HepG2 (cell line): ENCODE results near the gene KCTD21. TPM values are rescaled to one million over a fixed set of nuclear protein-coding genes. Genes with fewer than 3 reads are reported as not detected.
A peak's percentile ranks its signal among the peaks of the same experiment; 100 is the strongest.

ENCODE experiments used
- DR1 ChIP-seq: sonication (generic); formaldehyde crosslinking; IDR thresholded peaks from 2 replicates; pipeline ENCODE4 v1.8.0; 2021; ENCODE audit warnings: mild to moderate bottlenecking, missing genetic modification reagents, inconsistent platforms
- MTF1 ChIP-seq: sonication (generic); formaldehyde crosslinking; IDR thresholded peaks from 2 replicates; pipeline ENCODE4 v1.5.0; 2020; ENCODE audit warnings: missing genetic modification reagents
- RBM39 ChIP-seq: fragments of 200-400 bp; formaldehyde crosslinking; IDR thresholded peaks from one replicate; pipeline ENCODE4 v1.6.1; 2018; ENCODE audit warnings: antibody characterized with exemption, mild to moderate bottlenecking, low read depth, low read length; ENCODE audit not compliant: poor library complexity, severe bottlenecking
- SOX5 ChIP-seq: IDR thresholded peaks from 2 replicates; pipeline ENCODE4 v1.6.1; 2016; ENCODE audit warnings: borderline replicate concordance
- STAT5B ChIP-seq: sonication (generic); formaldehyde crosslinking; IDR thresholded peaks from 2 replicates; pipeline ENCODE4 v1.4.0; 2020; ENCODE audit warnings: missing genetic modification reagents
- U2AF1 ChIP-seq: fragments of 200-400 bp; formaldehyde crosslinking; optimal IDR thresholded peaks from 2 replicates; pipeline ENCODE3; 2017; ENCODE audit warnings: mild to moderate bottlenecking, low read depth, low read length
- ZFP90 ChIP-seq: sonication (generic); formaldehyde crosslinking; IDR thresholded peaks from 2 replicates; pipeline ENCODE4 v1.8.0; 2022; ENCODE audit warnings: missing genetic modification reagents, mild to moderate bottlenecking, inconsistent platforms, borderline replicate concordance
- ZNF446 ChIP-seq: sonication (generic); formaldehyde crosslinking; IDR thresholded peaks from 2 replicates; pipeline ENCODE4 v1.5.0; 2020; ENCODE audit warnings: mild to moderate bottlenecking, missing genetic modification reagents
- ZNF564 ChIP-seq: sonication (generic); formaldehyde crosslinking; IDR thresholded peaks from 2 replicates; pipeline ENCODE4 v1.8.1; 2023; ENCODE audit warnings: mild to moderate bottlenecking, missing genetic modification reagents
- ZNF816 ChIP-seq: sonication (generic); formaldehyde crosslinking; IDR thresholded peaks from 2 replicates; pipeline ENCODE4 v1.8.0; 2022; ENCODE audit warnings: missing genetic modification reagents, mild to moderate bottlenecking, borderline replicate concordance
- polyA plus RNA-seq, 8 experiments: library from polyadenylated mRNA; depleted of rRNA in 3 of 8; stranded (reverse) in 7 of 8; unstranded in 1 of 8; fragments of >200 nt; fragmentation: Illumina TruSeq in 4 of 8; extraction: Trizol in 4 of 8; gene quantifications; 2 replicates each; pipeline versions ENCODE4 v1.2.1 to v1.2.3, GENCODE V29; 2011 to 2016; ENCODE audit warnings: low read depth in 4 of 8, missing spikeins in 1 of 8, mixed read lengths in 1 of 8; ENCODE audit not compliant: insufficient read depth in 1 of 8
- total RNA-seq, 5 experiments: library from RNA; depleted of rRNA; stranded (reverse); fragments of >200 nt; fragmentation: Illumina TruSeq; extraction: Trizol; gene quantifications; 2 replicates each; pipeline ENCODE4 v1.2.3, GENCODE V29; 2016; ENCODE audit warnings: low read depth in 1 of 5
- TF ChIP-seq, protein P1 (sequence below): sonication (generic); formaldehyde crosslinking; IDR thresholded peaks from 2 replicates; pipeline ENCODE4 v1.4.0; 2020; ENCODE audit warnings: missing genetic modification reagents, borderline replicate concordance
- TF ChIP-seq, protein P2 (sequence below): sonication (generic); formaldehyde crosslinking; IDR thresholded peaks from 2 replicates; pipeline ENCODE4 v1.8.0; 2022; ENCODE audit warnings: missing genetic modification reagents, mild to moderate bottlenecking, borderline replicate concordance
- TF ChIP-seq, protein P3 (sequence below): sonication (generic); formaldehyde crosslinking; IDR thresholded peaks from 2 replicates; pipeline ENCODE4 v1.4.0; 2020; ENCODE audit warnings: missing genetic modification reagents
- TF ChIP-seq, protein P4 (sequence below): sonication (generic); formaldehyde crosslinking; IDR thresholded peaks from 2 replicates; pipeline ENCODE4 v1.5.0; 2020; ENCODE audit warnings: missing genetic modification reagents
- TF ChIP-seq, protein P5 (sequence below): sonication (generic); formaldehyde crosslinking; IDR thresholded peaks from 2 replicates; pipeline ENCODE4 v1.9.0; 2022; ENCODE audit warnings: low read depth, missing genetic modification reagents
- TF ChIP-seq, protein P6 (sequence below): sonication (generic); formaldehyde crosslinking; IDR thresholded peaks from 2 replicates; pipeline ENCODE4 v1.5.0; 2020; ENCODE audit warnings: missing genetic modification reagents

Gene KCTD21
- total and polyA plus RNA-seq, 2 of the 13 experiments (the other 11 are each of a cell fraction or from before 2014, with no cell fraction given) = 3.1 to 13.5 TPM

DNA sequence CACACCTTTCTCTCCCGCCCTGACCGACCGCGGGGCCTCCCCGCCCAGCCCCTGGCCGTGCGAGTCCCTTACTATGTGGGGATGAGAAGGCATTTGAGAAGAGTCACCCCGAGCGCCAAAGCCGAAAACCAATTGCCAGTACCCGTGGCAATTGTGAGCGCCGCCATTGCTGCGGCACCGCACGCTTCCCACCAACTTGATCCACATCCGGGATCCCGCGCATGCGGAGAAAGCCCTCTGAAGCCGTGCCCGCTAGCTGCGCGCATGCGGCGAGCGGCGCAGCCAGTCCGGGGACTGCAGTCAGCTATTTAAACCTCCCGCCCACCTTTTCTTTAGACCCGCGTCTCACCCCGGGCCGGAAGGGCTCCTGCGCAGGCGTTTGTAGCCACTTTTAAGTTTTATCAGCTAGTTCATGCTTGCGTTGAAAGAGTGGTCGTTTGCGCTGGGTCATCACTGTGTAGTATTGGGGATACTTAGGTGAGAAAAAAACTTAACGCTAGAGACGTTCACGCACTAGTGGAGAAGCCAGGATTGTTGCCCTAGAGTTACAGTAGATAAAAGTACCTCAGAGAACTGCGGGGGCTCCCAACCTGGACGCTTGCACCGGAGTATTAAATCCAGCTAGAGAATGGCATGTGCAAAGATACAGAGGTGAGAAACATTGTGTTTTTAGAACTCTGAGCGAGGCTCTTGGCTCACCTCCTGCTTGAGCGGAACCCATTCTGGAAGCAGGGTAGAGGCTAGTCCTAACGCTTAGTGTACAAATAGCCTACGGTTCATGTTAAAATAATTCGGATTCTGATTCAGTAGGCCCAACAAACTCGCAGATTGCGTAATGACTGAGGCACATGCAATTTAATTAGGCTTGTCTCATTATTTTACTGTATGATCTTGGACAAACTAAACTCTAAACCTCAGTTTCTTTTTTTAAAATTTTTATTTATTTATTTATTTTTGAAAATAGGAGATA, 48.7 kb downstream of the KCTD21 start, which contains the start of gene ALG8 (continued):
- TF ChIP-seq RBM39 (peak; percentile 55), ZNF564 (CRISPR knock-in tag) (peak; percentile 40; the same call in 1 of the 2 replicates), ZNF446 (CRISPR knock-in tag) (no peak), STAT5B (CRISPR knock-in tag) (no peak; the same call in 1 of the 2 replicates), ZFP90 (CRISPR knock-in tag) (peak; percentile 75; the same call in 1 of the 2 replicates), U2AF1 (no peak), ZNF816 (CRISPR knock-in tag) (no peak; the same call in 1 of the 2 replicates), DR1 (CRISPR knock-in tag) (peak; percentile 90), MTF1 (CRISPR knock-in tag) (peak; percentile 81; the same call in 1 of the 2 replicates), SOX5 (CRISPR knock-in tag) (peak; percentile 58; the same call in 1 of the 2 replicates)
- TF ChIP-seq, protein P1, sequence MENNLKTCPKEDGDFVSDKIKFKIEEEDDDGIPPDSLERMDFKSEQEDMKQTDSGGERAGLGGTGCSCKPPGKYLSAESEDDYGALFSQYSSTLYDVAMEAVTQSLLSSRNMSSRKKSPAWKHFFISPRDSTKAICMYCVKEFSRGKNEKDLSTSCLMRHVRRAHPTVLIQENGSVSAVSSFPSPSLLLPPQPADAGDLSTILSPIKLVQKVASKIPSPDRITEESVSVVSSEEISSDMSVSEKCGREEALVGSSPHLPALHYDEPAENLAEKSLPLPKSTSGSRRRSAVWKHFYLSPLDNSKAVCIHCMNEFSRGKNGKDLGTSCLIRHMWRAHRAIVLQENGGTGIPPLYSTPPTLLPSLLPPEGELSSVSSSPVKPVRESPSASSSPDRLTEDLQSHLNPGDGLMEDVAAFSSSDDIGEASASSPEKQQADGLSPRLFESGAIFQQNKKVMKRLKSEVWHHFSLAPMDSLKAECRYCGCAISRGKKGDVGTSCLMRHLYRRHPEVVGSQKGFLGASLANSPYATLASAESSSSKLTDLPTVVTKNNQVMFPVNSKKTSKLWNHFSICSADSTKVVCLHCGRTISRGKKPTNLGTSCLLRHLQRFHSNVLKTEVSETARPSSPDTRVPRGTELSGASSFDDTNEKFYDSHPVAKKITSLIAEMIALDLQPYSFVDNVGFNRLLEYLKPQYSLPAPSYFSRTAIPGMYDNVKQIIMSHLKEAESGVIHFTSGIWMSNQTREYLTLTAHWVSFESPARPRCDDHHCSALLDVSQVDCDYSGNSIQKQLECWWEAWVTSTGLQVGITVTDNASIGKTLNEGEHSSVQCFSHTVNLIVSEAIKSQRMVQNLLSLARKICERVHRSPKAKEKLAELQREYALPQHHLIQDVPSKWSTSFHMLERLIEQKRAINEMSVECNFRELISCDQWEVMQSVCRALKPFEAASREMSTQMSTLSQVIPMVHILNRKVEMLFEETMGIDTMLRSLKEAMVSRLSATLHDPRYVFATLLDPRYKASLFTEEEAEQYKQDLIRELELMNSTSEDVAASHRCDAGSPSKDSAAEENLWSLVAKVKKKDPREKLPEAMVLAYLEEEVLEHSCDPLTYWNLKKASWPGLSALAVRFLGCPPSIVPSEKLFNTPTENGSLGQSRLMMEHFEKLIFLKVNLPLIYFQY (CRISPR knock-in tag) = peak; percentile 42; the same call in 1 of the 2 replicates
- TF ChIP-seq, protein P2, sequence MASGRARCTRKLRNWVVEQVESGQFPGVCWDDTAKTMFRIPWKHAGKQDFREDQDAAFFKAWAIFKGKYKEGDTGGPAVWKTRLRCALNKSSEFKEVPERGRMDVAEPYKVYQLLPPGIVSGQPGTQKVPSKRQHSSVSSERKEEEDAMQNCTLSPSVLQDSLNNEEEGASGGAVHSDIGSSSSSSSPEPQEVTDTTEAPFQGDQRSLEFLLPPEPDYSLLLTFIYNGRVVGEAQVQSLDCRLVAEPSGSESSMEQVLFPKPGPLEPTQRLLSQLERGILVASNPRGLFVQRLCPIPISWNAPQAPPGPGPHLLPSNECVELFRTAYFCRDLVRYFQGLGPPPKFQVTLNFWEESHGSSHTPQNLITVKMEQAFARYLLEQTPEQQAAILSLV (CRISPR knock-in tag) = no peak
- TF ChIP-seq, protein P3, sequence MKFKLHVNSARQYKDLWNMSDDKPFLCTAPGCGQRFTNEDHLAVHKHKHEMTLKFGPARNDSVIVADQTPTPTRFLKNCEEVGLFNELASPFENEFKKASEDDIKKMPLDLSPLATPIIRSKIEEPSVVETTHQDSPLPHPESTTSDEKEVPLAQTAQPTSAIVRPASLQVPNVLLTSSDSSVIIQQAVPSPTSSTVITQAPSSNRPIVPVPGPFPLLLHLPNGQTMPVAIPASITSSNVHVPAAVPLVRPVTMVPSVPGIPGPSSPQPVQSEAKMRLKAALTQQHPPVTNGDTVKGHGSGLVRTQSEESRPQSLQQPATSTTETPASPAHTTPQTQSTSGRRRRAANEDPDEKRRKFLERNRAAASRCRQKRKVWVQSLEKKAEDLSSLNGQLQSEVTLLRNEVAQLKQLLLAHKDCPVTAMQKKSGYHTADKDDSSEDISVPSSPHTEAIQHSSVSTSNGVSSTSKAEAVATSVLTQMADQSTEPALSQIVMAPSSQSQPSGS (CRISPR knock-in tag) = 0 out of 2 replicates have a peak, but pooled peaks have one; percentile 42
- TF ChIP-seq, protein P4, sequence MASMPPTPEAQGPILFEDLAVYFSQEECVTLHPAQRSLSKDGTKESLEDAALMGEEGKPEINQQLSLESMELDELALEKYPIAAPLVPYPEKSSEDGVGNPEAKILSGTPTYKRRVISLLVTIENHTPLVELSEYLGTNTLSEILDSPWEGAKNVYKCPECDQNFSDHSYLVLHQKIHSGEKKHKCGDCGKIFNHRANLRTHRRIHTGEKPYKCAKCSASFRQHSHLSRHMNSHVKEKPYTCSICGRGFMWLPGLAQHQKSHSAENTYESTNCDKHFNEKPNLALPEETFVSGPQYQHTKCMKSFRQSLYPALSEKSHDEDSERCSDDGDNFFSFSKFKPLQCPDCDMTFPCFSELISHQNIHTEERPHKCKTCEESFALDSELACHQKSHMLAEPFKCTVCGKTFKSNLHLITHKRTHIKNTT (CRISPR knock-in tag) = 0 out of 2 replicates have a peak, but pooled peaks have one; percentile 54
- TF ChIP-seq, protein P5, sequence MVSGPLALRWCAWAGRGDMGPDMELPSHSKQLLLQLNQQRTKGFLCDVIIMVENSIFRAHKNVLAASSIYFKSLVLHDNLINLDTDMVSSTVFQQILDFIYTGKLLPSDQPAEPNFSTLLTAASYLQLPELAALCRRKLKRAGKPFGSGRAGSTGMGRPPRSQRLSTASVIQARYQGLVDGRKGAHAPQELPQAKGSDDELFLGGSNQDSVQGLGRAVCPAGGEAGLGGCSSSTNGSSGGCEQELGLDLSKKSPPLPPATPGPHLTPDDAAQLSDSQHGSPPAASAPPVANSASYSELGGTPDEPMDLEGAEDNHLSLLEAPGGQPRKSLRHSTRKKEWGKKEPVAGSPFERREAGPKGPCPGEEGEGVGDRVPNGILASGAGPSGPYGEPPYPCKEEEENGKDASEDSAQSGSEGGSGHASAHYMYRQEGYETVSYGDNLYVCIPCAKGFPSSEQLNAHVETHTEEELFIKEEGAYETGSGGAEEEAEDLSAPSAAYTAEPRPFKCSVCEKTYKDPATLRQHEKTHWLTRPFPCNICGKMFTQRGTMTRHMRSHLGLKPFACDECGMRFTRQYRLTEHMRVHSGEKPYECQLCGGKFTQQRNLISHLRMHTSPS (CRISPR knock-in tag) = no peak
- TF ChIP-seq, protein P6, sequence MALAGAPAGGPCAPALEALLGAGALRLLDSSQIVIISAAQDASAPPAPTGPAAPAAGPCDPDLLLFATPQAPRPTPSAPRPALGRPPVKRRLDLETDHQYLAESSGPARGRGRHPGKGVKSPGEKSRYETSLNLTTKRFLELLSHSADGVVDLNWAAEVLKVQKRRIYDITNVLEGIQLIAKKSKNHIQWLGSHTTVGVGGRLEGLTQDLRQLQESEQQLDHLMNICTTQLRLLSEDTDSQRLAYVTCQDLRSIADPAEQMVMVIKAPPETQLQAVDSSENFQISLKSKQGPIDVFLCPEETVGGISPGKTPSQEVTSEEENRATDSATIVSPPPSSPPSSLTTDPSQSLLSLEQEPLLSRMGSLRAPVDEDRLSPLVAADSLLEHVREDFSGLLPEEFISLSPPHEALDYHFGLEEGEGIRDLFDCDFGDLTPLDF = peak; percentile 93
